GM18867 (cell line): ENCODE measurements around the gene PRRT2.

Experiments used
- ATAC-seq: cut with Tn5 transposase; IDR thresholded peaks from one replicate; pipeline ENCODE4 v1.9.1; 2021; ENCODE audit warnings: mild to moderate bottlenecking, moderate library complexity; ENCODE audit not compliant: unreplicated experiment

Gene PRRT2

GRCh38 chr16:29811170-29811895 lies 660 bp upstream of the PRRT2 start:
- peak; percentile 29 for ATAC-seq

GRCh38 chr16:29812754-29813643 lies 1.0 kb downstream of the PRRT2 start:
- ATAC-seq, result no peak

DNA sequence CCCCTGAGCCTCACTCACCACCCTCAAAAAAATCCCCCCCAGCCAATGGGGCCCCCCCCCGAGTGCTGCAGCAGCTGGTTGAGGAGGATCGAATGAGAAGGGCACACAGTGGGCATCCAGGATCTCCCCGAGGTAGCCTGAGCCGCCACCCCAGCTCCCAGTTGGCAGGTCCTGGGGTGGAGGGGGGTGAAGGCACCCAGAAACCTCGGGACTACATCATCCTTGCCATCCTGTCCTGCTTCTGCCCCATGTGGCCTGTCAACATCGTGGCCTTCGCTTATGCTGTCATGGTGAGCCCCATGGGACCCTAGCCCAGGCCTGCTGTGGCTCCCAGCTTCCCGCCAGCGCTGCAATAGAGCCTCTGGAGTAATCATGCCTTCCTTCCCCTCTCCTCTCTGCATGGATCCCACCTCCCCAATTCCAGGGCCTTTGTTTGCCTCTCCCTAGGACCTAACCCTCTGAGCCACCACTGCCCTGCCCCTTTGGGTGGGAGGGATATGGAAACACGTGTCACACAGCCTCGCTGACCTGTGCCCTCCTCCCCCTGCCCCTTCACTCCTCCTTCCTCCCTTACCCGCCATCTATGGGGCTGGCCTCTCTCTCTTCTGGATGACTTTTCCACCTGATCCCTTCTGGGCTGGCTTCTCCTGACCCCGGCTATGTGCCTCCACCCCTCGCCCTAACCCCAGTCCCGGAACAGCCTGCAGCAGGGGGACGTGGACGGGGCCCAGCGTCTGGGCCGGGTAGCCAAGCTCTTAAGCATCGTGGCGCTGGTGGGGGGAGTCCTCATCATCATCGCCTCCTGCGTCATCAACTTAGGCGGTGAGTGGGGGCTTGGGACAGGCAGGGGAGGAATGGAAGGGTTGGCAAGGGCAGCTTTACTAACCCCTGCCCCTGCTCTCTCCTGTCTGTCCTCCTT lies 1.9 kb downstream of the PRRT2 start:
- ATAC-seq, result no peak

DNA sequence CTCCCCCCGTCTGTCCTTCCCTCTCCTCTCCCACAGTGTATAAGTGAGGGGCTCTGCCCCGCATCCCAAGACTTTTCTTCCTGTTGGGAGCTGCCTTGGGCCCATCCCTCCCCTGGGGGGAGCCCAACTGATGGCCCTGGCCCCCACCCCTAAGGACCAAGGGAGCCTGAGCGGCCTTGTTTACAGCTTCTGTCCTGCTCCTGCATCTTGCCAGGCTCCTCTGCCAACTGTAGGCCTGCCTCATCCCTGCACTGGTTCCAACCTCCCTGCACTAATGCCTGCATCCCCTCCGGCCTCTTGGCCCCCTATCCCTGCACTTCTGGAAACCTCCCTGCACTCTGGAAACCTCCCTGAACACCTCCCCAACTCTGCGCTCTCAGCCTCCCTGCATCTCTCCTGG lies 2.6 kb downstream of the PRRT2 start:
- ATAC-seq, result no peak

- no peak for ATAC-seq
These were observed 3.2 kb downstream of the PRRT2 start for GRCh38 chr16:29815032-29815721.

DNA sequence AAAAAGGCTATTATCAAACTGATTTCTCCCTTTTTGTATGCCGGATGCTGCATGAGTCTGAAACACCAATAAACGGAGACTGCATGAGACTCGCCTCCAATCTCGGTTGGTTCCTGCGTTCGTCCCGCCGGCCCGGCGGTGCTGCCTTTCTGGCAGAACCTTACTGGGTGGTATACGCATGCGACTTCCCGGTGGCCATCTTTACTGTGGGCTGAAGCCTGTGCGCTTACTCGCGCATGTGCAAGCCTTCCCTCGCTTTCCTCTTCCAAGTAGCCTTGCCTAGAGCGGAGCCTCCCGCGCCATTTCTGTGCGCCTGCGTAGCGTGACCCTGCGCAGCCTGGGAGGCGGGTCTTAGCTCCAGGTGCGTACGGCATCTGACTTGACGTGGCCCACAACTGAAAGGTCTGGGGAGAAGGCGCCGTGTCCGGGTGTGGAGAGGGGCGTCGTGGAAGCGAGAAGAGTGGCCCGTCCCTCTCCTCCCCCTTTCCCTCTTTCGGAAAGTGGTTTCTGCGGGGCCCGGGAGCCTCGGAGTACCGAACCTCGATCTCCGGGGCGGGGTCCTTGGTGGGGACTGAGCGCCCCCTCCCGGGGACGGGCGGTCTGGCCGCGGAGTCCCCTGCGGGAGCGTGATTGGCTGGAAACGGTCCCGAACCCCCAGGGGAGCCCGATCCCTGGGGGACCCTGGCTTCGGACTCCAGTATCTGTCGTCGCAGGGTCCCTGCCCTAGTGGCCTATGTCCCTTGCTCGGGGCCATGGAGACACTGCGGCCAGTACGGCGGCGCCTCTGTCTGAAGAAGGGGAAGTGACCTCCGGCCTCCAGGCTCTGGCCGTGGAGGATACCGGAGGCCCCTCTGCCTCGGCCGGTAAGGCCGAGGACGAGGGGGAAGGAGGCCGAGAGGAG lies 4.0 kb downstream of the PRRT2 start, which contains the start of gene PAGR1:
TSS of gene PAGR1 (plus strand) at position 360 of the 901 bp plus-strand sequence. CDS start at position 734, 374 bp downstream.
- peak; percentile 58 for ATAC-seq

DNA sequence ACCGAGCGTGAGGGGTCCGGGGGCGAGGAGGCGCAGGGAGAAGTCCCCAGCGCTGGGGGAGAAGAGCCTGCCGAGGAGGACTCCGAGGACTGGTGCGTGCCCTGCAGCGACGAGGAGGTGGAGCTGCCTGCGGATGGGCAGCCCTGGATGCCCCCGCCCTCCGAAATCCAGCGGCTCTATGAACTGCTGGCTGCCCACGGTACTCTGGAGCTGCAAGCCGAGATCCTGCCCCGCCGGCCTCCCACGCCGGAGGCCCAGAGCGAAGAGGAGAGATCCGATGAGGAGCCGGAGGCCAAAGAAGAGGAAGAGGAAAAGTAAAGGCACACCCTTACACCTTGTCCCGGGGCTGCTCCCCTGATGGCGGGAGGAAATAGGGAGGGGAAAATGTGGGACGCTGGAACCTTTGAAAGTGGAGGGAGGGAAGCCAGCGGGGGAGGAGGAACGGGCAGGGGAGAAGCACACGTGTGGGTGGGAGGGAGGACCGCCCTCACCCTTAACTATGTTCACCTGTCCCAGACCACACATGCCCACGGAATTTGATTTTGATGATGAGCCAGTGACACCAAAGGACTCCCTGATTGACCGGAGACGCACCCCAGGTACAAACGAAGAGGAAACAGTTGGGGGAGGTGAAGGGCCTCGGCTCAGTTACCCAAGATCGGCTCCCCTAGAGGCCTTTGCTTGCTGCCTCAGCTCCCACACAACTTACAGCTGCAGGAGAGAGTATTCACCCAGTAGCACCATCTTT lies 4.9 kb downstream of the PRRT2 start:
- peak; percentile 13 for ATAC-seq

DNA sequence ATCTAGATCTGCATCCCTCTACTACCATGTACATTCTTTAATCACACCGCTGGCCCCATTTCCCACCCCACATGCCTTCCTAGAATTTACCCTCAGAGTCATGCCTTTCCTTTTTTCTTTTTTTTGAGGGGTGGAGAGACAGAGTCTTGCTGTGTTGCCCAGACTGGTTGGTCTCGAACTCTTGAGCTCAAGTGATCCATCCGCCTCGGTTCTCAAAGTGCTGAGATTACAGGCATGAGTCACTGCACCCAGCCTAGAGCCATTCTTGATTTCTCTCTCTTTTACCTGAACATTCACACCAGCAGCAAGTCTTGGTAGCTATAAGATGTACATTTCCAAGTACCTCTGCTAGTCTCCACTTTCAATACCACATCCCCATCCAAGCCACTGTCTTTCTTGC lies 6.1 kb downstream of the PRRT2 start:
- ATAC-seq, result no peak

DNA sequence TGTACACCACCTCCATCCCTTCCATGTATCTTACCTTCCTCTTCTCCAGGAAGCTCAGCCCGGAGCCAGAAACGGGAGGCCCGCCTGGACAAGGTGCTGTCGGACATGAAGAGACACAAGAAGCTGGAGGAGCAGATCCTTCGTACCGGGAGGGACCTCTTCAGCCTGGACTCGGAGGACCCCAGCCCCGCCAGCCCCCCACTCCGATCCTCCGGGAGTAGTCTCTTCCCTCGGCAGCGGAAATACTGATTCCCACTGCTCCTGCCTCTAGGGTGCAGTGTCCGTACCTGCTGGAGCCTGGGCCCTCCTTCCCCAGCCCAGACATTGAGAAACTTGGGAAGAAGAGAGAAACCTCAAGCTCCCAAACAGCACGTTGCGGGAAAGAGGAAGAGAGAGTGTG lies 7.5 kb downstream of the PRRT2 start:
- no peak for ATAC-seq

DNA sequence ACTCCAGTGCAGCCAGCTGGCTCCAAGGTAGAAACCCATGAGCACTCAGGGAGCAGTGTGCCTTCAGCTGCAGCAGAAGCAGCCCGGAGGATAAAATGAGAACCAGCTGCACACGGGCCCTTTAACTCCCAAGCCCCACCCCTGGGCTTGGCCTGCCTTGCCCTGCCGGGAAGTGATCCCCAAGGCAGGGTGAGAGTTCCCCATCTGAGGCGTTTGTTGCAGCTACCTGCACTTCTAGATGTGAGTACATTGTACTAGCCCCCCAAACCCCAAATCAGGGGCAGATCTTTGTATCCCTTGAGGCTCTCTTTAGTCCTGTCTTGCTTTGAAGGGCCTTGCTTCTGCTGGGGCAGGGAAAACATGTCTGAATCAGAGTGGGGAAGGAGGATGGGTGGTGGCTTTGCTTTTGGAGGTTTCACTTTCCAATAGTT lies 8.3 kb downstream of the PRRT2 start, which contains the start of gene MVP:
TSS of gene MVP (plus strand) at position 192 of the 431 bp plus-strand sequence. CDS start 10,088 bp downstream, outside the sequence.
- ATAC-seq, result no peak

DNA sequence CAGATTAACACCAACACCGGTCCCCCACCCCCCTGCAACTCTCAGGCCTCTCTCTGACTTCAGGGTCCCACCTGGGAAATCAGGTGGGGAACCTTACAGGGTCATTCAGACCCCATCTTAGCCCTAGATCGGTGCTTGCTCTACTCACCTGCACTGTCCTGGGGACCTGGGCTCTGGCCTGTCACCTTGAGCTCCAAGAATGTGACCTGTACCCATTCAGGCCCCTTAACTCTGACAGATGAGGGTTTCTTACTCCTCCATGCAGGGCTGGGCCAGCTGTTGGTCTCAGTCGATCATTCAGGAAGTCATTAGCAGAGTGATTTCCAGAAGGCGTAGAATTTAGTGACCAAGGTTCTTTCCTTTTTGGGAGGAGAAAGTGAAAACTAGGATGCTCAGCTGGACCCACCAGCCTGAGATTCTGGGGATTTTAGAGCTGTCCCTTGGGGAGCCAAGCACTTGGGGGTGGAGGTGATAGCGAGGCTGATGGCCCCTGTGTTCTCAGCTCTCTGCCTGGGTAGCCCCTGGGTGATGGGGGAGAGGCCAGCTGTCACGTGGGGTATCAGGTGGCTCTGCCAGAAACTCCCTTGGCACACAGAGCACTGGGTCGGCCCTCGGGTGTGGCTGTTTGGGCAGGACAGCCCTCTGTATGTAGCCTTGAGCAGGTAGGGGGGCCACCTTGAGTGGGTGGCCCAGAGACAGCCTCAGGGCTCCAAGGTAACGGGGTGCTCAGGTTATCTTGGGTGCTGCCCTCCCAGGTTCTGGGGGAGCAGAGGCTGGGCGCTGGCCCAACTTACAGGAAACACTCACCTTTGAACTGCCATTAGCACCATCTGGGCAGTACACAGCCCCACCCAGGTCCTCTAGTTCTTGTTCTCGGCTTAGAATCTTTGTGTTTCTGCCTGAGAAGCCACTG lies 9.0 kb downstream of the PRRT2 start:
- peak; percentile 46 for ATAC-seq

- ATAC-seq, result no peak
These were observed 9.7 kb downstream of the PRRT2 start for GRCh38 chr16:29821643-29822115.

GRCh38 chr16:29824589-29825144 lies 12.7 kb downstream of the PRRT2 start:
- no peak for ATAC-seq

DNA sequence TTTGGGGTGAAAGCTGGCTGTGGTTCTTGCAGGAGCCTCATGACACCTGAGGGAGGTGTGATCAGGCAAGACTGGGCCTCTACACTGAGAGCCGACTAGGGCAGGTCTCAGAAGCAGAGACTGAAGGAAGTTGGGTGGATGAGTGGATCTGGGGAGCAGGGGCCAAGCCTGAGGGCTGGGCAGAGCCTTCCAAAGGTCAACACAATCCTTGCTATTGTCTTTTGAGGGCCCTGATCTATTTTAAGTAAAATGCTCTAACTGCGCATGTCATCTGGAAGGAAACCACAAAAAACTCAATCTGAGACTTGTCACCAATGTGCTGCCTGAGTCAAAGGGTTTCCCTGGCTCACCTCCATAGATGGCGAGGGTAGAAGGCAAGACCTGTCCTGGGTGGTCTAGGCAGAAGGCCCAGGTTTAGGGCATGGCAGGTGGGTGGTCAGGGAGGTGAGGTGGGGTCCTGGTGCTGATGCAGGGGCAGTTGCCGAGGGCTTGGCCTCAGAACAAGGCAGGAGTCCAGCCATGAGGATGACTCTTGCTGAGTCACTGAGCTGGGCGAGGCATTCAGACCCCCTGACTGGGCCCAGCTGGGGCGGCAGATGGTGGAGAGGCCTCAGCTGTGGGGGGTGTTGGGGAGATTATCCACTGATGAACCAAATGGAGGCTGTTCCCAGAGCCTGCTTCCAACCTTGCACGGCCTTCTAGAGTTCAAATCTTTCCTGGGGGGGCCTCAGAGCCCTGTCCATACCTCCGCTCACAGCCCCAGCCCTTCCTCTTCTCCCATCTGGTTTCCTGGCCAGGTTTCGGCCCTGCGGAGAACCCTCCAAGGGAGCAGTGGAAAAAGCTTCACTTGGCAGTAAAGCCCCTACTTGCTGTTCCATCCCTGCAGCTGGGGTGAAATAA lies 13.4 kb downstream of the PRRT2 start:
- ATAC-seq, result no peak

DNA sequence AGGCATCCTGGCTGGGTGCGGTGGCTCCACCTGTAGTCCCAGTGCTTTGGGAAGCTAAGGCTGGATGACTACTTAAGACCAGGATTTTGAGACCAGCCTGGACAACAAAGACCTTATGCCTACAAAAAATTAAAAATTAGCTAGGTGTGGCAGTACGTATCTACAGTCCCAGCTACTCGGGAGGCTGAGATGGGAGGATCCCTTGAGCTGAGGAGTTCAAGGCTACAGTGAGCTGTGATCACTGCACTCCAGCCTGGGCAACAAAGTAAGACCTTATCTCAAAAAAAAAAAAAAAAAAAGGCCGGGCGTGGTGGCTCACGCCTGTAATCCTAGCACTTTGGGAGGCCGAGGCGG lies 14.3 kb downstream of the PRRT2 start:
- ATAC-seq, result no peak

GRCh38 chr16:29830774-29831173 lies 18.8 kb downstream of the PRRT2 start:
- no peak for ATAC-seq
